Karpas-422 (cell line): Measurements from ENCODE around the gene TMEM238. TPM values are rescaled to one million over a fixed set of nuclear protein-coding genes. Genes with fewer than 3 reads are reported as not detected.

Experiments
- DNase-seq: peaks from one replicate; pipeline ENCODE4 v3.0.0-alpha.2; 2015
- H2AFZ ChIP-seq: fragments of 200-600 bp; sonication (generic); 2 replicates; pipeline ENCODE4 v1.6.1; 2014; ENCODE audit warnings: antibody characterized with exemption, low read length, mixed read lengths
- H3K27ac ChIP-seq: fragments of 200-600 bp; sonication (generic); 2 replicates; pipeline ENCODE4 v1.5.1; 2014; ENCODE audit warnings: mild to moderate bottlenecking, low read length, moderate library complexity
- H3K27me3 ChIP-seq: fragments of 200-600 bp; sonication (generic); 2 replicates; pipeline ENCODE4 v1.6.1; 2014; ENCODE audit warnings: low read length, mixed read lengths
- H3K36me3 ChIP-seq: fragments of 200-600 bp; sonication (generic); 2 replicates; pipeline ENCODE4 v1.6.1; 2014; ENCODE audit warnings: low read length, mixed read lengths; ENCODE audit not compliant: insufficient read depth
- H3K4me1 ChIP-seq: fragments of 200-600 bp; sonication (generic); 2 replicates; pipeline ENCODE4 v1.6.1; 2014; ENCODE audit warnings: mild to moderate bottlenecking, low read length, mixed read lengths
- H3K4me2 ChIP-seq: fragments of 200-600 bp; sonication (generic); 2 replicates; pipeline ENCODE4 v1.6.1; 2014; ENCODE audit warnings: low read length, low read depth, mild to moderate bottlenecking; ENCODE audit not compliant: poor library complexity, severe bottlenecking
- H3K4me3 ChIP-seq: fragments of 200-600 bp; sonication (generic); 2 replicates; pipeline ENCODE4 v1.5.1; 2014; ENCODE audit warnings: mild to moderate bottlenecking, antibody characterized with exemption, low read length, mixed read lengths
- H3K79me2 ChIP-seq: fragments of 200-600 bp; sonication (generic); 2 replicates; pipeline ENCODE4 v1.6.1; 2014; ENCODE audit warnings: mild to moderate bottlenecking, low read length, mixed read lengths
- H3K9ac ChIP-seq: fragments of 200-600 bp; sonication (generic); 2 replicates; pipeline ENCODE4 v1.6.0; 2014; ENCODE audit warnings: low read length
- H3K9me2 ChIP-seq: fragments of 200-600 bp; sonication (generic), shearing (Covaris generic); replicated peaks from 2 replicates; pipeline ENCODE4 v1.6.0; 2014; ENCODE audit warnings: mild to moderate bottlenecking, low read length, moderate library complexity; ENCODE audit not compliant: insufficient read depth
- H3K9me3 ChIP-seq: fragments of 300-700, 200-600 bp; sonication (generic); 2 replicates; pipeline ENCODE4 v1.6.1; 2014; ENCODE audit warnings: low read length, mixed read lengths
- H4K20me1 ChIP-seq: fragments of 200-600 bp; sonication (generic); 2 replicates; pipeline ENCODE4 v1.6.1; 2014; ENCODE audit warnings: mild to moderate bottlenecking, antibody characterized with exemption, low read length, low read depth; ENCODE audit not compliant: insufficient read depth
- total RNA-seq: library from RNA; depleted of rRNA; stranded (reverse); fragments of >200 nt; shearing (Covaris generic); gene quantifications from 2 replicates; pipeline ENCODE4 v1.2.3, GENCODE V29; 2014; ENCODE audit warnings: low replicate concordance

TMEM238 gene
- total RNA-seq, 1 experiment from 2014 or later = 0.89 TPM

DNA sequence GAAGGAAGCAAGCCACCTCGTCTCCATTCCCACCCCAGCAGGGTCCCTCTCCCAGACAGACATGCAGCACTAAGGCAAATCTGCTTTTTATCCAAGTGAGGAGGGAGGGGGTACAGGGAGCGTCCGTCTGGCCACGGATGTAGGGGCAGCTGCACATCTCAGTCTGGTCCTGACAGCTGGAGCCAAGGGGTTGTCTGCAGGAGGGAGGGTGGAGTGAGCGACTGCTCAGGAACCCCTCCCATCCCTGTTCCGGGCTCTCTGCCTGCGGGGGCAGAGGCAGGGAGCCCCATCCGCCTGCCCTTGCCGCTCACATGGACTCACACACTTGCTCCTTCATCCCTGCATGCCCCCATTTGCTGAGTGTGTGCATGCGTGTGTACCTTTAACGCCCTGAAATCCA lies 4.9 kb downstream of the TMEM238 start:
- peaks cover 21% of the 10 kb centered on the region for H3K4me1 ChIP-seq
- no peaks in the 10 kb centered on the region for H3K9me2 ChIP-seq
- DNase-seq = no peak
- H3K27me3 ChIP-seq = no peaks in the 10 kb centered on the region
- H3K9me3 ChIP-seq = no peaks in the 10 kb centered on the region
- no peak overlapping the region for H3K9ac ChIP-seq
- no peaks in the 10 kb centered on the region for H3K79me2 ChIP-seq
- no peak overlapping the region for H3K4me3 ChIP-seq
- no peak overlapping the region for H3K4me2 ChIP-seq
- H3K36me3 ChIP-seq = no peaks in the 10 kb centered on the region
- no peak overlapping the region for H2AFZ ChIP-seq
- peaks cover 19% of the 10 kb centered on the region; the same call in 1 of the 2 replicates for H4K20me1 ChIP-seq
- no peak overlapping the region for H3K27ac ChIP-seq

DNA sequence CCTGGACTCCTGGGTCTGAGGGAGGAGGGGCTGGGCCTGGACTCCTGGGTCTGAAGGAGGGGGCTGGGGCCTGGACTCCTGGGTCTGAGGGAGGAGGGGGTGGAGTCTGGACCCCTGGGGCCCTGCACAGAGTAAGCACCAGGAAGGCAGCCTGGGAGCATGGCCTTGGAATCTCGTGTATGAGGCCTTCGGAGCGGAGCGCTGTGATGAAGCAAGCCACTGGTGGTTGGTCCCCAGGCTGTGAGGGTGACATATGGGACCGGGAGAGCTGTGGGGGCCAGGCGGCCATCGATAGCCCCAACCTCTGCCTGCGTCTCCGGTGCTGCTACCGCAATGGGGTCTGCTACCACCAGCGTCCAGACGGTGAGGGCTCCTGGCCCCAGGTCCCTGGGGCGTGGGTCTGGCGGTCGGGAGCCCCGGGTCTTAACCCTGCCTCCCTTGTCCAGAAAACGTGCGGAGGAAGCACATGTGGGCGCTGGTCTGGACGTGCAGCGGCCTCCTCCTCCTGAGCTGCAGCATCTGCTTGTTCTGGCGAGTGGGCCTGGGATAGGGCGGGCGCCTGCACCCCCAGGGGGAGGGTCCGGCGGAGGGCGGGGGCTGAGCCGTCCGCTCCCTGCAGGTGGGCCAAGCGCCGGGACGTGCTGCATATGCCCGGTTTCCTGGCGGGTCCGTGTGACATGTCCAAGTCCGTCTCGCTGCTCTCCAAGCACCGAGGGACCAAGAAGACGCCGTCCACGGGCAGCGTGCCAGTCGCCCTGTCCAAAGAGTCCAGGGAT lies 6.5 kb downstream of the TMEM238 start:
- no peak overlapping the region for H2AFZ ChIP-seq
- 0 out of 2 replicates have a peak overlapping the region, but pooled peaks have one; percentile 9 for H3K9ac ChIP-seq
- no peaks in the 10 kb centered on the region for H3K9me3 ChIP-seq
- no peaks in the 10 kb centered on the region for H3K27me3 ChIP-seq
- no peaks in the 10 kb centered on the region for H3K9me2 ChIP-seq
- H3K27ac ChIP-seq = no peak overlapping the region
- peaks cover 19% of the 10 kb centered on the region; the same call in 1 of the 2 replicates for H4K20me1 ChIP-seq
- H3K4me2 ChIP-seq = no peak overlapping the region
- no peak overlapping the region for H3K4me3 ChIP-seq
- no peaks in the 10 kb centered on the region for H3K79me2 ChIP-seq
- DNase-seq = no peak
- peaks cover 12% of the 10 kb centered on the region for H3K4me1 ChIP-seq
- no peaks in the 10 kb centered on the region for H3K36me3 ChIP-seq

DNA sequence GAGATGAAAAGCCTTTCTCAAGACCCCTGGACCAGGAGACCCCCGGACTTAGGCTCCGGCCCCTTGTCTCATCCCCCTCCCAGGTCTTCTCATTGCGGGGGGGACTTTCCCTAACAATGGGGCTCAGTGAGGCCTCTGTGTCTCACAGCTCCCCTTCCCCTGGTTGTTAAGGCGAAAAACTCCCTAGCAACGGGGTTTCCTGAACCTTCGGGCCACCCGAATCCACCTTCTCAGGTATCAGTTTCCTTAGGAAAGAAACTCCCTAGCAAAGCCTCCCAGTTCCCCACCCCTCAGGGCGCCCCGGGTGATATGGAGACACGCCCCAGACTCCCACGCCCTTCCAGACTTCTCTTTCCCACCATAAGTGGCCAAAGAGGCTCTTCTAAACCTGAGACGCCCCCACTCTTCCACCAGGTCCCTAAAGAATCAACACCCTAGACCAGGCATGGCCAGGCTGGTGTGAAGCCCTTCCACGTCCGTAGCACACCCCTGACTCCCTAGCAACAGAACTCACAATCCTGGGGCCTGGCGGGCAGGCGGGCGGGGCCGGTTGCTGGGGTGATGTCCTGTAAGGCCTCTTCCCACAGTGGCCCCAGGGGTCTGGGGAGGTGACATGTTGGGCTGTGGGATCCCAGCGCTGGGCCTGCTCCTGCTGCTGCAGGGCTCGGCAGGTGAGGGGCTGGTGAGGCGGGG lies 7.7 kb downstream of the TMEM238 start, which contains the start of gene TMEM190:
TSS of gene TMEM190 (plus strand) at position 586 of the 693 bp plus-strand sequence. CDS start at position 614, 28 bp downstream.
- Histone ChIP-seq H2AFZ (no peak within 1 kb of the TSS), H3K36me3 (no peaks in the 10 kb centered on the region), H3K4me2 (no peak within 1 kb of the TSS), H3K79me2 (no peaks in the 10 kb centered on the region), H3K9me2 (no peaks in the 10 kb centered on the region), H3K27ac (no peak within 1 kb of the TSS), H3K9ac (no peak within 1 kb of the TSS), H3K27me3 (no peaks in the 10 kb centered on the region), H3K4me1 (peaks cover 12% of the 10 kb centered on the region), H3K4me3 (no peak within 1 kb of the TSS), H4K20me1 (peaks cover 19% of the 10 kb centered on the region; the same call in 1 of the 2 replicates), H3K9me3 (no peaks in the 10 kb centered on the region)
- no peak for DNase-seq

DNA sequence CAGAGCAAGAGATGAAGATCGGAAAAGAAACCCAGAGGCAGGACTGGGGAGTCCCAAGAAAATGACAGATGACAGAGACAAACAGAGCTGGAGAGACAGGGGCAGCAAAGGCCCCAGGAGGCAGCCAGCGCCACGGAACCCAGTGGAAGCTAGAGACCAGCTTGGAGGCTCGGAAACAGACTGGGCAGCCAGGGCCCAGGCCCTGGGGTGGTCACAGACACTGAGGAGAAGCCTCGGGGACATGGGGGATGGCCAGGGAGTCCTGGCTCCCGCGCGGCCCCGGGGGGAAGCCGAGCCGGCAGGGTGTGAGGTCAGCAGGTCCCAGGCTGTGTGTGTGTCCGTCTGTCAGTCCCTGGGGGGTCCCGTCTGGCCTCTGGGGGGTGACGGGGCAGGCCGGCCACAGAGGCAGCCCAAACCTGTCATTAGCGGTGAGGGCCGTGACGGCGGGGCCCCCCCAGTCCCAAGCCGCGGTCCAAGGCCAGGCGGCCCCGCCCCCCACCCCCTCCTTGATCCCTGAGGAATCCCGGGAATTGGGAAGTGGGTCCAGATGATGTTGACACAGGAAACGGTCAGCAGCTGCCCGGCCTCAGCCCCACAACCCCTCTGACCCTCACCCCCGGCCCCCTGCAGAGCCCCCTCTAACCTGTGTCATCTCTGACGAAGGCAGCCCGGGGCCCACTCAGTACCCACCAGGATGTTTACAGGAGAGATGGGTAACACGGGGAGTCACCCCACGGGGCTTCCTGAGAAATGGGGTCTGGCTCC lies 9.9 kb downstream of the TMEM238 start:
- Histone ChIP-seq H3K9ac (no peak overlapping the region), H2AFZ (no peak overlapping the region), H3K4me2 (no peak overlapping the region), H4K20me1 (peaks cover 15% of the 10 kb centered on the region; the same call in 1 of the 2 replicates), H3K27ac (no peak overlapping the region), H3K4me1 (peaks cover 12% of the 10 kb centered on the region), H3K79me2 (no peaks in the 10 kb centered on the region), H3K9me3 (no peaks in the 10 kb centered on the region), H3K36me3 (no peaks in the 10 kb centered on the region), H3K27me3 (no peaks in the 10 kb centered on the region), H3K4me3 (no peak overlapping the region), H3K9me2 (no peaks in the 10 kb centered on the region)
- no peak for DNase-seq

GRCh38 chr19:55373306-55373992 lies 10.6 kb downstream of the TMEM238 start:
- no peak overlapping the region for H3K4me2 ChIP-seq

DNA sequence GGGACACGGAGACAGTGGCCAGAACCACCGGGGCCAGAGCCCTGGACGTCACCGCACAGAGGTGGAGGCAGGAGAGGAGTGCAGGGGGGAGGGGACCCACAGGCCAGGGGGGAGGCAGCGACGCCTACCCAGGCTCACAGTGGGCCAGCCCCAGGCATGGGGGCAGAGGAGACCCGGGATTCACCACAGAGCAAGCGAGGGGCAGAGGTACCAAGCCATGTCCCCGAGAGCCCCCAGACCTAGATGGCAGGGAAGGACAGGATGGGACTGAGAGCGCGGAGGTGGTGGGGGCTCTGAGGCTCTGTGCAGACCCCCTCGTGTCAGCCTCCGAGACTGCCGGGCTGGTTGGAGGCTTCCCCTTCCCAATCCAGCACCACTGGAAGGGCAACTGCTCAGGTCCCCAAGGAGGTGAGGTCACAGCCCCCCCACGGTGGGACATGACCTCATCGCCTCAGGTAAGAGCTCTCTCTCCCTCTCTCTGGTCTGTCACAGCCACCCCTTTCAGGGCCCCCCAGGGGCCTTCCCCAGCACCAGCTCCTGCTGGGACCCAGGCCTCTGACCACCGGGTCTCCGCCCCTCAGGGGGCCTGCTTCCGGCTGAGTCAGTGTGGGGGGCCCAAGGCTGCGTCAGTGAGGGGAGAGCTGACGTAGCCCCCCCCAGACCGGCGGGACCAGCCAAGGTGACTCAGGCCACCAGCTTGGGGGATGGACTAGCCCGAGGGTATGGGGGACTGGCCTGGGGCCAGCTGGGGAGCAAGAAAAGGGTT lies 11.6 kb downstream of the TMEM238 start:
- no peak overlapping the region for H3K4me2 ChIP-seq
- no peaks in the 10 kb centered on the region for H3K36me3 ChIP-seq
- H3K27ac ChIP-seq = no peak overlapping the region
- no peak overlapping the region for H2AFZ ChIP-seq
- no peak overlapping the region for H3K4me3 ChIP-seq
- H3K9me3 ChIP-seq = no peaks in the 10 kb centered on the region
- H4K20me1 ChIP-seq = peaks cover 1% of the 10 kb centered on the region; the same call in 1 of the 2 replicates
- peaks cover 1% of the 10 kb centered on the region for H3K4me1 ChIP-seq
- H3K79me2 ChIP-seq = no peaks in the 10 kb centered on the region
- no peak for DNase-seq
- no peaks in the 10 kb centered on the region for H3K27me3 ChIP-seq
- no peaks in the 10 kb centered on the region for H3K9me2 ChIP-seq
- no peak overlapping the region for H3K9ac ChIP-seq

More at GRCh38 chr19:55373306-55373992, 10.6 kb downstream of the TMEM238 start:
- Histone ChIP-seq H3K4me3 (no peak overlapping the region), H3K4me1 (peaks cover 11% of the 10 kb centered on the region), H3K27me3 (no peaks in the 10 kb centered on the region), H4K20me1 (peaks cover 8% of the 10 kb centered on the region; the same call in 1 of the 2 replicates), H3K79me2 (no peaks in the 10 kb centered on the region), H3K36me3 (no peaks in the 10 kb centered on the region), H3K9ac (no peak overlapping the region), H2AFZ (no peak overlapping the region), H3K27ac (no peak overlapping the region), H3K9me3 (no peaks in the 10 kb centered on the region), H3K9me2 (no peaks in the 10 kb centered on the region)
- peak; percentile 51 for DNase-seq

- Histone ChIP-seq H3K4me3 (no peak within 1 kb of the TSS), H3K9me2 (no peaks in the 10 kb centered on the region), H3K27ac (no peak within 1 kb of the TSS), H3K4me1 (no peaks in the 10 kb centered on the region), H4K20me1 (no peaks in the 10 kb centered on the region; the same call in 1 of the 2 replicates), H3K9ac (no peak within 1 kb of the TSS), H3K27me3 (no peaks in the 10 kb centered on the region), H3K9me3 (no peaks in the 10 kb centered on the region), H2AFZ (no peak within 1 kb of the TSS), H3K79me2 (no peaks in the 10 kb centered on the region), H3K36me3 (no peaks in the 10 kb centered on the region), H3K4me2 (no peak within 1 kb of the TSS)
- DNase-seq = no peak
Observed at GRCh38 chr19:55370305-55370988, 13.6 kb downstream of the TMEM238 start, which contains the start of gene IL11. Gene IL11, minus strand, starts transcription at chr19:55370463. Its CDS starts 153 bp downstream, at chr19:55370310.
